ENCODE data around the gene NKD1.

GRCh38 chr16:50606431-50607050 is 58.3 kb downstream of the NKD1 start:
- TF ChIP-seq CTCF (IDR thresholded peaks at IDR 0.05; ENCODE audit: low read length): no peak
- TF ChIP-seq EZH2 (optimal IDR thresholded peaks at IDR 0.05; ENCODE audit: low read depth, low read length): no peak
- TF ChIP-seq EZH2phosphoT487 (IDR thresholded peaks at IDR 0.05; ENCODE audit: low read length): no peak

Data from MM.1S (cell line).